BE2C (cell line): ENCODE data around the gene TBC1D24.

Experiments
- DNase-seq: peaks from one replicate; pipeline ENCODE4 v3.0.0-alpha.2; 2020
- H3K27me3 ChIP-seq: fragments of 250-450 bp; sonication (Bioruptor Pico); 2 replicates; pipeline ENCODE4 v1.5.1; 2020; ENCODE audit warnings: mild to moderate bottlenecking
- H3K36me3 ChIP-seq: fragments of 250-450 bp; sonication (Bioruptor Pico); 2 replicates; pipeline ENCODE4 v1.5.1; 2020; ENCODE audit warnings: mild to moderate bottlenecking
- H3K4me1 ChIP-seq: fragments of 250-450 bp; sonication (Bioruptor Pico); 2 replicates; pipeline ENCODE4 v1.5.1; 2020
- H3K4me3 ChIP-seq: 2 replicates; pipeline ENCODE4 v1.5.1; 2011; ENCODE audit warnings: low read depth, low read length
- H3K9me3 ChIP-seq: fragments of 250-450 bp; sonication (Bioruptor Pico); 2 replicates; pipeline ENCODE4 v1.5.1; 2020
- CTCF ChIP-seq: IDR thresholded peaks from 2 replicates; pipeline ENCODE4 v1.5.1; 2012; ENCODE audit warnings: mild to moderate bottlenecking, low read depth, low read length

The TBC1D24 gene

GRCh38 chr16:2456551-2457153 lies 18.3 kb upstream of the TBC1D24 start:
- no peak for TF ChIP-seq CTCF

GRCh38 chr16:2457267-2457666 lies 17.7 kb upstream of the TBC1D24 start:
- Histone ChIP-seq H3K9me3 (no peaks in the 10 kb centered on the region), H3K4me1 (no peaks in the 10 kb centered on the region; the same call in 1 of the 2 replicates), H3K4me3 (no peak overlapping the region), H3K36me3 (peaks cover 58% of the 10 kb centered on the region), H3K27me3 (no peaks in the 10 kb centered on the region)
- TF ChIP-seq CTCF = no peak
- DNase-seq = no peak

More at GRCh38 chr16:2456551-2457153, 18.3 kb upstream of the TBC1D24 start:
- Histone ChIP-seq H3K4me3 (no peak overlapping the region), H3K9me3 (no peaks in the 10 kb centered on the region), H3K27me3 (no peaks in the 10 kb centered on the region), H3K36me3 (peaks cover 64% of the 10 kb centered on the region), H3K4me1 (no peaks in the 10 kb centered on the region; the same call in 1 of the 2 replicates)
- no peak for DNase-seq

- no peaks in the 10 kb centered on the region for H3K27me3 ChIP-seq
- H3K4me1 ChIP-seq = no peaks in the 10 kb centered on the region; the same call in 1 of the 2 replicates
- H3K36me3 ChIP-seq = peaks cover 51% of the 10 kb centered on the region
- no peak for DNase-seq
- no peak overlapping the region for H3K4me3 ChIP-seq
- TF ChIP-seq CTCF = no peak
- no peaks in the 10 kb centered on the region for H3K9me3 ChIP-seq
These were observed 17.0 kb upstream of the TBC1D24 start for GRCh38 chr16:2457946-2458345.

GRCh38 chr16:2458887-2459646 lies 15.9 kb upstream of the TBC1D24 start:
- no peaks in the 10 kb centered on the region for H3K9me3 ChIP-seq
- peaks cover 40% of the 10 kb centered on the region for H3K36me3 ChIP-seq
- H3K4me1 ChIP-seq = no peaks in the 10 kb centered on the region; the same call in 1 of the 2 replicates
- no peak for DNase-seq
- TF ChIP-seq CTCF = no peak
- H3K4me3 ChIP-seq = peak overlapping the region; percentile 63
- no peaks in the 10 kb centered on the region for H3K27me3 ChIP-seq

GRCh38 chr16:2459647-2460390 lies 15.1 kb upstream of the TBC1D24 start, which contains the start of gene TEDC2:
TSS of gene TEDC2 (plus strand) at chr16:2460109. CDS start at chr16:2460145, 36 bp downstream.
- TF ChIP-seq CTCF = no peak
- peak within 1 kb of the TSS; percentile 63 for H3K4me3 ChIP-seq

GRCh38 chr16:2460391-2460713 lies 14.6 kb upstream of the TBC1D24 start:
- Histone ChIP-seq H3K36me3 (peaks cover 30% of the 10 kb centered on the region), H3K4me1 (no peaks in the 10 kb centered on the region; the same call in 1 of the 2 replicates), H3K4me3 (peak overlapping the region; percentile 63), H3K9me3 (no peaks in the 10 kb centered on the region), H3K27me3 (no peaks in the 10 kb centered on the region)
- no peak for DNase-seq
- no peak for TF ChIP-seq CTCF

More at GRCh38 chr16:2459647-2460390, 15.1 kb upstream of the TBC1D24 start, which contains the start of gene TEDC2:
- Histone ChIP-seq H3K9me3 (no peaks in the 10 kb centered on the region), H3K36me3 (peaks cover 34% of the 10 kb centered on the region), H3K4me1 (no peaks in the 10 kb centered on the region; the same call in 1 of the 2 replicates), H3K27me3 (no peaks in the 10 kb centered on the region)
- peak; percentile 99 for DNase-seq
